HPDE6-E6E7 (cell line): ENCODE measurements around the gene RUSC2.
"Not testable (repeated sequence)": the region's sequence is repeated elsewhere in the genome, so short reads cannot be mapped to it uniquely, and the experiment has no call there.

ENCODE experiments used
- DNase-seq: peaks from one replicate; pipeline ENCODE4 v3.0.0; 2011; ENCODE audit warnings: missing footprints; ENCODE audit errors: extremely low spot score

Gene RUSC2

GRCh38 chr9:35489313-35490154 lies at the start of gene RUSC2:
Gene RUSC2, plus strand, starts transcription at chr9:35490111. Its CDS starts 56,411 bp downstream, at chr9:35546522.
- peak; percentile 78 for DNase-seq

GRCh38 chr9:35446012-35446411 lies 43.9 kb upstream of the RUSC2 start:
- no peak for DNase-seq

GRCh38 chr9:35448496-35448895 lies 41.4 kb upstream of the RUSC2 start:
- no peak for DNase-seq

GRCh38 chr9:35452481-35452880 lies 37.4 kb upstream of the RUSC2 start:
- no peak for DNase-seq

DNA sequence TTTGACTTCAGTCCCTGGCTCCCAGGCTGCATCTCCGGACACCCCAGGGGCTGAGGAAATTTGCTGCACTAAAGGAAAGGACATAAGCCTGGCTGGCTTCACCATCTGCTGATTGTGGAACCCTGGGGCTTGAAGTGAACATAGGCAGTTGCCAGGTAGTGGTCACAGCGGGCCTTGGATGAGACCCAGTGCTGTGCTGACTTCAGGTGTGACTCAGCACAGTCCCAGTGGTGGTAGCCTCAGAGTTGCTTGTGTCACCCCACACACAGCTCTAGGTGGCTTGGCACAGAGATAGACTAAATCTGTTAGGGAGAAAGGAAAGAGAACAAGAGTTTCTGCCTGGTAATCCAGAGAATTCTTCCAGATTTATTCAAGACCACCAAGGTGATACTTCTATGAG lies 36.1 kb upstream of the RUSC2 start:
- DNase-seq = no peak

DNA sequence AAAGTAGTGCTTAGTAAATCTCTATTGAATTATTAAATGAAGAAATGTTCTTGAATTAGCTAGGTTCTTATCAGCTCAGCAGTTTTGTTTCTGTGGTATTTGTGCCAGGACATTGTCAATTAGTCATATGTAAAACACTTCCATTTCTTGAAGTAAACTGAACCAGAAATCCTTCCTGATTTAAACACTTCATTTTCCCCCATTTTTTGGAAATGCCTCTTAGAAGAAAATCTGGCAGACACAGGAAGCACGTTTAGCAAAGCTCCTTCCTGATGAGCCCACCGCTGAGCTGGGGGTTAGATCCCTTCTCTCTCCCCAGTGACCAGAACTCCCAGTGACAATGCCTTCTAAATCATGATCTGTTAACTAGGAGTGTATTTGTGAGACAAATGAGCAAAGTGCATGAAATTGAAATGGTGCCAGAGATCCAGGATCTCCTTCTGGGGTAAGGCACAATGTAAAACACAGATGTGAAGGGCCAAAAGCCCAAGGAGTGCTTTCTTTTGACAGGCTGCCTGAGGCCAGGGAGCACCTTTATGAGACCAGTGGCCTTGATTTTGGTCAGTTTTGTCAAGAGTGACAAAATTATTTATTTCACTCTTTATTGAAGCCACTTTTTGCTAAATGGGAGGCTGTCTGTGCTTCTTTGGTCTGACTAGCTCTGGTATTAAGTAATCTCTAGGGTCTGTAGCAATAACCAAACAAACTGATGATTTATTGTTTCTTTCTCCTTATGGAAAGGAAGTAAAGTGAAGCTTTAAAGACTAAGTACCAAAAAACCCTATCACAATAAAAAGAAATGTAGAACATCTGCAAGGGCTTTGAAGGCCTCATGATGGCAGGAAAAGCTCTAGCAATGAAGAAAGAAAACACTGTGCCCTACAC lies 25.5 kb upstream of the RUSC2 start:
- no peak for DNase-seq

GRCh38 chr9:35470340-35470739 lies 19.6 kb upstream of the RUSC2 start:
- DNase-seq = no peak

DNA sequence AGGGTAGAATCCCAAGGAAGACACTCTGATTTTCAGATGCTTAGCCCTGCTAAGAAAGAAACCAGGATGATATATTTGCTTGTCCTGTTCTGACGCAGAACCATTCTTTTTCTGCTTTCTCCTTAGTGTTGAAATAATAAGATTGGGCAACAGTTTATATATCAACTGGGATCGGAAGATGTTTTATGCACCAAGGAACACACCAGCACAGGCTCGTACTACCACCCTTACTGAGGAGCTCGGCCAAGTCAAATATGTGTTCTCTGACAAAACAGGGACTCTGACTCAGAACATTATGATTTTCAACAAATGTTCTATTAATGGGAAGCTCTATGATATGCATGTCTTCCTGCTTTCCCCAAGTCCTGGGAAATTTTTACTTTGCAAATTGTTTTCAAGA lies 19.0 kb upstream of the RUSC2 start:
- DNase-seq = no peak

- DNase-seq = no peak
Observed at GRCh38 chr9:35476596-35476995, 13.3 kb upstream of the RUSC2 start.

DNA sequence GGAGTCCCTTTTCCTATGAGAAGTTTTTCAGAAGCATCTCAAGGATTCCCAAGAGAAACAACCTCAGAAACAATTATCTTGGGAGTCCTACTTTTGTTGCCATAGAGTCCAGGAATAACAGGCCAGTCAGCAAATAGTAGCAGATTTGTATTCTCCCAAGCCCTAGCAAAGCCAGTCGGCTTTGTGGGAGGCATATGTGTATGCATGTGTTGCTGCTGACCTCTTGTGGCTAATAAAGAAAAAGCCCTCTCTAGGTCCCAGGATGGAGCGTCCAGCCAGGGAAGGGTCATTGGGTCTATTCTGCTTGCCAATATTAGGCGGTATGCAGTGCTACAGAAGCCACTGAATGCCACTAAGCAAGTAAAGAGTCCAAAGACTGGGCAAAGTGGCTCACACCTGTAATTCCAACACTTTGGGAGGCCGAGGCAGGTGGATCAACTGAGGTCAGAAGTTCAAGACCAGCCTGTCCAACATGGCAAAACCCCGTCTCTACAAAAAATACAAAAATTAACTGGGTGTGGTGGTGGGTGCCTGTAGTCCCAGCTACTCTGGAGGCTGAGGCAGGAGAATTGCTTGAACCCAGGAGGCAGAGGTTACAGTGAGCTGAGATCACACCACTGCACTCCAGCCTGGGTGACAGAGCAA lies 12.6 kb upstream of the RUSC2 start:
- peak; percentile 74 for DNase-seq

DNA sequence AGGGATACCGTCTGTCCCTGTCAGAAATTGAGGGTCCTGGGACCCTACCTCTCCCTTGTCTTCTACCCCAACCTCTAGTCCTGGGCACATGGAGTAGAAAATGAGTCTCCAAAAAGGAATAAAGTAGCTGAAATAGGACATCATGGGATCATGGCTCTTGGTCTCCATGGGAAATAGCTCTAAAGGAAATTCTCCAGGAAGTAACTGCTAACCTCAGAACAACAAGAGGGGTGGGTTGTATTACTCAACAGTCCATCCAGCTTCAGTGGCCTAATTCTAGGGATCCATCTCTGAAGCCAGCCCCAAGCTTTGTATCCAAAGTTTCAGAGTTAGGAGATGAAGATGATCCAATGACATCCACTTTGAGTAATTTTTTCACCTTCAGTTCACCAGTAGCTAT lies 11.0 kb upstream of the RUSC2 start:
- DNase-seq = no peak

- DNase-seq = peak; percentile 70
Observed at GRCh38 chr9:35481347-35481975, 8.4 kb upstream of the RUSC2 start.

GRCh38 chr9:35482071-35482470 lies 7.8 kb upstream of the RUSC2 start:
- DNase-seq = no peak

GRCh38 chr9:35484406-35484805 lies 5.5 kb upstream of the RUSC2 start:
- no peak for DNase-seq

- no peak for DNase-seq
Observed at GRCh38 chr9:35487081-35487480, 2.8 kb upstream of the RUSC2 start.

GRCh38 chr9:35488021-35488420 lies 1.9 kb upstream of the RUSC2 start:
- DNase-seq = no peak

GRCh38 chr9:35488566-35489312 lies 1.2 kb upstream of the RUSC2 start:
- DNase-seq = no peak

DNA sequence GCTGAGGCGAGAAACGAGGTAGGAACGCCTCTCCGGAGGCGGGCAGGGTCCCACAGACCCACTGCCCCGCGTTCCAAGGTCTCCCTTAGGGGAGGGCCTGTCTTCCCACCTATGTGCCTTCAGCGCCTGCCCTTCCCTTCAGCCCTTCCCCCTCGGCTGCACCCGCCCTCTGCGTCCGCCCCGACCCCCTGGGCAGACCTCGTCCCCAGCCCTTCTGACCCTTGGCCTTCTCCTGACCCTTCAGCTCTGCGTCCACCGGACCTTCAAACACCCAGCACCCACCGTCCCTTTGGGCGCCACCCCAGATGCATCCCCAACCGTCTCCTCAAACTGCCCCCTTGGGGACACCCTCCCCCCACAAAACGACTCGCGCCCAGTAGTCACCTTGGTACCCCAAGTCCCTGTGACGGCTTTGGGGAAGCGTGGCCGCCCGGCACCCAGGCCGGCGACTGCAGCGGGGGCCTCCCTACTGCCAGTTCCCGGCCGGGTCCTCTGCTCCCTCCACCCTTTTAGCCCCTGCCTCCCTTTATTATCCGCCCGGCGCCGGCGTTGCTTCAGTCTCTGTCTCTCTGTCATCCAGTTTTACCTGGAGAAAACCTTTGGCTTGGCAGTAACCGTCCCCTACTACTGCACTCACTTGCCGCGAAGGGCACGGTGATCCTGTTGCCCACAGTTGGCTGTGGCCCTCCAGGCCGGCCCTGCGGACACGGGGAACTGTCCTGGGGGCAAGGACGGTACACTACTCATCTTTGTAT lies 421 bp downstream of the RUSC2 start:
- DNase-seq = no peak

GRCh38 chr9:35490910-35491465 lies 1.1 kb downstream of the RUSC2 start:
- DNase-seq = no peak

DNA sequence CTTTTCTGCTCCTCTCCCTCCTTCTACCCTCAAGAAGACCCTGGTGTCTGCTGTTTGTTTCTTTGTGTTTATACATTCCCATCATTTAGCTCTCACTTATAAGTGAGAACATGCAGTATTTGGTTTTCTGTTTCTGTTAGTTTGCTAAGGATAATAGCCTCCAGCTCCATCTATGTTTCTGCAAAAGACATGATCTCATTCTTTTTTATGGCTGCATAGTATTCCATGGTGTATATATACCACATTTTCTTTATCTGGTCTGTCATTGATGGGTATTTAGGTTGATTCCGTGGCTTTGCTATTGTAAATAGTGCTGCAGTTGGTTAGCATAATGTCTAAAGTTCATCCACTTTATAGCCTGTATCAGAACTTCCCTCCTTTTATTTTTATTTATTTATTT lies 3.2 kb downstream of the RUSC2 start:
- DNase-seq = not testable (repeated sequence)
